ENCODE data around the gene CRB2.
A peak's percentile ranks its signal among the peaks of the same experiment; 100 is the strongest.

CRB2 gene

GRCh38 chr9:123348317-123348992 is 7.5 kb upstream of the CRB2 start:
- no peak for TF ChIP-seq FOXM1 (IDR thresholded peaks at IDR 0.05; ENCODE audit: borderline replicate concordance, low read depth)
- TF ChIP-seq TEAD4 (IDR thresholded peaks at IDR 0.05) = no peak
- no peak for TF ChIP-seq TAF1 (IDR thresholded peaks at IDR 0.05; ENCODE audit: low read depth)
- no peak for TF ChIP-seq TCF12 (IDR thresholded peaks at IDR 0.05; ENCODE audit: low read depth)
- no peak for TF ChIP-seq USF1 (IDR thresholded peaks at IDR 0.05)
- no peak for TF ChIP-seq CEBPB (IDR thresholded peaks at IDR 0.05)
- no peak for TF ChIP-seq RAD21 (IDR thresholded peaks at IDR 0.05; ENCODE audit: low read depth)
- TF ChIP-seq ZBTB7A (IDR thresholded peaks at IDR 0.05; ENCODE audit: low read depth) = no peak
- TF ChIP-seq NFIC (IDR thresholded peaks at IDR 0.05) = no peak
- TF ChIP-seq EGR1 (IDR thresholded peaks at IDR 0.05) = no peak
- TF ChIP-seq YY1 (IDR thresholded peaks at IDR 0.05; ENCODE audit: low read depth) = no peak
- no peak for TF ChIP-seq CREB1 (IDR thresholded peaks at IDR 0.05; ENCODE audit: low read depth)
- no peak for TF ChIP-seq EP300 (IDR thresholded peaks at IDR 0.05; ENCODE audit: borderline replicate concordance)
- no peak for TF ChIP-seq MAX (IDR thresholded peaks at IDR 0.05)
- no peak for TF ChIP-seq REST (IDR thresholded peaks at IDR 0.05; ENCODE audit: low read depth)

GRCh38 chr9:123349033-123349432 is 7.0 kb upstream of the CRB2 start:
- TF ChIP-seq TEAD4 (IDR thresholded peaks at IDR 0.05) = no peak
- TF ChIP-seq CEBPB (IDR thresholded peaks at IDR 0.05) = no peak
- no peak for TF ChIP-seq NFIC (IDR thresholded peaks at IDR 0.05)
- no peak for TF ChIP-seq USF1 (IDR thresholded peaks at IDR 0.05)
- no peak for TF ChIP-seq REST (IDR thresholded peaks at IDR 0.05; ENCODE audit: low read depth)
- TF ChIP-seq RAD21 (IDR thresholded peaks at IDR 0.05; ENCODE audit: low read depth) = no peak
- no peak for TF ChIP-seq FOXM1 (IDR thresholded peaks at IDR 0.05; ENCODE audit: borderline replicate concordance, low read depth)
- TF ChIP-seq YY1 (IDR thresholded peaks at IDR 0.05; ENCODE audit: low read depth) = no peak
- no peak for TF ChIP-seq TAF1 (IDR thresholded peaks at IDR 0.05; ENCODE audit: low read depth)
- no peak for TF ChIP-seq CREB1 (IDR thresholded peaks at IDR 0.05; ENCODE audit: low read depth)
- TF ChIP-seq MAX (IDR thresholded peaks at IDR 0.05) = no peak
- TF ChIP-seq ZBTB7A (IDR thresholded peaks at IDR 0.05; ENCODE audit: low read depth) = no peak
- TF ChIP-seq EP300 (IDR thresholded peaks at IDR 0.05; ENCODE audit: borderline replicate concordance) = no peak
- no peak for TF ChIP-seq EGR1 (IDR thresholded peaks at IDR 0.05)
- TF ChIP-seq TCF12 (IDR thresholded peaks at IDR 0.05; ENCODE audit: low read depth) = no peak

- no peak for TF ChIP-seq CREB1 (IDR thresholded peaks at IDR 0.05; ENCODE audit: low read depth)
- TF ChIP-seq RAD21 (IDR thresholded peaks at IDR 0.05; ENCODE audit: low read depth) = peak; percentile 100
- no peak for TF ChIP-seq TEAD4 (IDR thresholded peaks at IDR 0.05)
- TF ChIP-seq NFIC (IDR thresholded peaks at IDR 0.05) = no peak
- no peak for TF ChIP-seq MAX (IDR thresholded peaks at IDR 0.05)
- TF ChIP-seq USF1 (IDR thresholded peaks at IDR 0.05) = no peak
- TF ChIP-seq CEBPB (IDR thresholded peaks at IDR 0.05) = no peak
- no peak; the same call in 1 of the 2 replicates for TF ChIP-seq TAF1 (IDR thresholded peaks at IDR 0.05; ENCODE audit: low read depth)
- no peak for TF ChIP-seq EGR1 (IDR thresholded peaks at IDR 0.05)
- peak; percentile 71 for TF ChIP-seq ZBTB7A (IDR thresholded peaks at IDR 0.05; ENCODE audit: low read depth)
Measured at GRCh38 chr9:123349691-123350480, 6.1 kb upstream of the CRB2 start.

- TF ChIP-seq TEAD4 (IDR thresholded peaks at IDR 0.05) = no peak
- TF ChIP-seq RAD21 (IDR thresholded peaks at IDR 0.05; ENCODE audit: low read depth) = no peak
- no peak for TF ChIP-seq TCF12 (IDR thresholded peaks at IDR 0.05; ENCODE audit: low read depth)
- TF ChIP-seq TAF1 (IDR thresholded peaks at IDR 0.05; ENCODE audit: low read depth) = no peak
- no peak for TF ChIP-seq EP300 (IDR thresholded peaks at IDR 0.05; ENCODE audit: borderline replicate concordance)
Measured at GRCh38 chr9:123350590-123351310, 5.2 kb upstream of the CRB2 start.
